AG09319 (cell line): ENCODE results near the gene GSS.

ENCODE experiments used
- DNase-seq: peaks from one replicate; pipeline ENCODE4 v3.0.0-alpha.2; 2010; ENCODE audit warnings: low read depth; ENCODE audit errors: extremely low read depth
- TF ChIP-seq, protein P1 (sequence below): IDR thresholded peaks from 2 replicates; pipeline ENCODE4 v1.5.1; 2011; ENCODE audit warnings: low read depth, mild to moderate bottlenecking, inconsistent platforms, low read length, moderate library complexity

The GSS gene

GRCh38 chr20:34955231-34956040, at the start of gene GSS, which contains the start of gene MYH7B:
GSS (minus strand) TSS chr20:34955806; CDS start chr20:34951852, 3,954 bp downstream.
MYH7B (plus strand) TSS chr20:34955868; CDS start chr20:34978006, 22,138 bp downstream.
- TF ChIP-seq, protein P1, sequence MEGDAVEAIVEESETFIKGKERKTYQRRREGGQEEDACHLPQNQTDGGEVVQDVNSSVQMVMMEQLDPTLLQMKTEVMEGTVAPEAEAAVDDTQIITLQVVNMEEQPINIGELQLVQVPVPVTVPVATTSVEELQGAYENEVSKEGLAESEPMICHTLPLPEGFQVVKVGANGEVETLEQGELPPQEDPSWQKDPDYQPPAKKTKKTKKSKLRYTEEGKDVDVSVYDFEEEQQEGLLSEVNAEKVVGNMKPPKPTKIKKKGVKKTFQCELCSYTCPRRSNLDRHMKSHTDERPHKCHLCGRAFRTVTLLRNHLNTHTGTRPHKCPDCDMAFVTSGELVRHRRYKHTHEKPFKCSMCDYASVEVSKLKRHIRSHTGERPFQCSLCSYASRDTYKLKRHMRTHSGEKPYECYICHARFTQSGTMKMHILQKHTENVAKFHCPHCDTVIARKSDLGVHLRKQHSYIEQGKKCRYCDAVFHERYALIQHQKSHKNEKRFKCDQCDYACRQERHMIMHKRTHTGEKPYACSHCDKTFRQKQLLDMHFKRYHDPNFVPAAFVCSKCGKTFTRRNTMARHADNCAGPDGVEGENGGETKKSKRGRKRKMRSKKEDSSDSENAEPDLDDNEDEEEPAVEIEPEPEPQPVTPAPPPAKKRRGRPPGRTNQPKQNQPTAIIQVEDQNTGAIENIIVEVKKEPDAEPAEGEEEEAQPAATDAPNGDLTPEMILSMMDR = peak; percentile 50
- DNase-seq = peak; percentile 88

- DNase-seq = no peak
- TF ChIP-seq, protein P1 = no peak
Measured at GRCh38 chr20:35004749-35005462, 49.3 kb upstream of the GSS start.

DNA sequence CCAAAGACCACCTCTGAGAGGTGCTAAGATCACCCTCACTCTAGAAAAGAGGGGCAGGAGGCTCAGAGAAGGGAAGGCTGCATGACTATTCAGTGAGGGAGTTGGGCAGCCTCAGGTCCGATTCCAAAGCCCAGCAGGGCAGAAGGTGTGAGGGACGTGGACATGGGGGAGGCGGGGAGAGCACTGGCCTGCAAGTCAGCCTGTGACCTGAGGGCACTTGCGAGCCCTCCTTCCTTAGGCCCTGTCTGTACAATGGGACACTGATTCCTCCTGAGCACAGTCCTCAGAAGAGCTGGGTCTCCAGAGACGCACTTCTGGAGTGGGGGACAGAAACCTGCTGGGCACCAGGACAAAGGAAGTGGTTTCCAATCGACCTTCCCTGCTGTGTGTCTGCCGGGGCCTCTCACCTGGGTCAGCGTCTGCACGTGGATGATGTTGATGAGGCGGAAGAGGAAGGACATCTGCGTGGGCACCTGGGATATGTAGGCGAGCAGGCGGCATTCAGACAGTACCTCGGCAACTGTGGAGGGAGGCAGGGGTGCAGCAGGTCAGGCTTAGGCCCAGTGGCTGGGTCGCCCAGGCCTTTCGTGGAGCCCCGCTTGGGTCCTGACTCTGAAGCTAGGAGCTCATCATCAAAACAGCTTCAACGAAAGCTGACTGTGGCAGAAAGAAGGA, 48.6 kb upstream of the GSS start:
- no peak for DNase-seq
- TF ChIP-seq, protein P1 = no peak

DNA sequence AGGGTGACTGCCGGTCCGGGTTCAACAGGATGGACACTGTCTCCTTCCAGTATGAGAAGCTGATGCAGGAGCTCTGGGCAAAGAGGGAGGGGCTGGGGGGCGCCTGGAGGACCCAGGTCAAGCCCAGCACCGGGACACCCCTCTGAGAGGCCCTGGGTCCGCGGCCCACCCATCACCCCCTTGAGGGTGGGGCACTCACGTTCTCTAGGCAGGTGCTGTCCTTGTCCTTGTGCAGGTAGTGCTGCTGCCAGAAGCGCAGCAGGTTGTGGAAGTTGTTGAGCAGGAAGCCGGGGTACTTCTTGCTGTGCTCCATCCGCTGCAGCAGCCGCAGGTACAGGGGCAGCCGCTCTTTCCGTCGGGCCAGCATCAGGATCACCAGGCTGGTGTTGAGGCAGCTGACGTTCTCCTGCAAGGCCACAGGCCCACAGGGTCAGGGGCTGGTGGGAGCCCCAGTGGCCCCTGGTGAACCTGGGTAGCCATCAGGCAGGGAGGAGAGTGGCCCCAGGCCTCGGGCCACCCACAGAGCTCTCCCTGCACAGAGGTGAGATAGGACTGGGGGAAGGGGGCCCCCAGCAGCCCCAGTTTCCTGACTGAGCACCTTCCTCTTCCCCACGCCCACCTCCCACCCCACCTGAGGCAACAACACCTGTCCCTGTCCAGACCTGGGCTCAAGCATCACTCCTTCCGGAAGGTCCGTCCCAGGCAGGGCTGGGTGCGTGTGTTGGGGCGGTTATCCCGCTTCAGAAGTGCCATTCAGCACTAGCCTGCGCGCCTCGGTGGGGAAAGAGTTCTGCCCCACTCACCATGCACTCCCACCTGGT, 47.8 kb upstream of the GSS start:
- no peak for DNase-seq
- TF ChIP-seq, protein P1 = no peak

DNA sequence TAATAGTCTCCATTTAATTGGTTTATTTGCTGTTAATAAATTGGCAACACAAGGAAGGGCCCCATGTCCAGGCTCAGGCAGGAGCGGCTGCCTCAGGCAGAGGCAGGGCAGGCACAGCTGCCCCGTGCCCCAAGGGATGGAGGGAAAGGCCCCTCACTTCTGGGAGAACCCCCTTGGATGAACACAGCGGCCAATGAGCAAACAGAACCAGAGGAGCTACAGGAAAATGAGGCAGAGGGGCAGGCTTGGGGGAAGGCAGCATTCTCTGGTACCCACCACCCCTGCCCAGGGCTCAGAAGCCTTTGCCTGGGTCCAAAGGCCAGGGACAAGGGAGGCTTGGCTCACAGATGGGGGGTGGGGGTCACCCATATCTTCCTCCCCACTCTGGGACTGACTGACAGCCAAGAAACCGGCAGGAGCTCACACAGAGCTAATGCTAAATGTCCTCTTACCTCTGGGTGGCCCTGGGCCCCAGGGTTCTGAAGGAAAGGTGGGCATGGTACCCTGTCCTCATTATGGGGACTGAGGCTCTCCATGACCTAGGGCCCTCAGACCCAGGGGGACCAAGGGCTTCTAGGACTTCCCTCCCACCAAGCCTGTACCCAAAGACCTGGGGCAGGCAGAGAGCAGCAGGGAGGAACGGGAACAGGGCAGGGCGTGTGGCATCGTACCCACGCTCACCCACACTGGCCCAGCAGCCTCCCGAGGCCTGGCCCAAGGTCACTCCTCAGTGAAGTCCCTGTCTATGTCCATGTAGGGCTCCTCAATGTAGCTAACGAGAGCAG, 47.0 kb upstream of the GSS start:
- DNase-seq = no peak
- TF ChIP-seq, protein P1 = no peak
